Esophagus squamous epithelium (tissue), 4 donors: ENCODE measurements around the gene SLC27A6.

Experiments
- CTCF ChIP-seq, 6 experiments: fragments of 450-650 bp in 4 of 6; fragments of 200-600 bp in 2 of 6; sonication (generic) in 2 of 6; IDR thresholded peaks; one replicate each; pipeline ENCODE4 v1.5.1; 2016 to 2019; ENCODE audit warnings: antibody characterized with exemption in 6 of 6, mild to moderate bottlenecking in 4 of 6, moderate library complexity in 4 of 6
- POLR2A ChIP-seq, 4 donors: fragments of 450-650 bp; IDR thresholded peaks; one replicate each; pipeline ENCODE4 v1.6.1; 2017; ENCODE audit warnings: antibody characterized with exemption in 4 of 4, mild to moderate bottlenecking in 4 of 4, moderate library complexity in 3 of 4

- TF ChIP-seq CTCF (IDR thresholded peaks at IDR 0.05), result no peak
- no peak for TF ChIP-seq POLR2A (IDR thresholded peaks at IDR 0.05)
Observed at GRCh38 chr5:128920345-128921215, 44.7 kb upstream of the SLC27A6 start.
